Natural killer cell (primary cell): ENCODE measurements around the gene TPST2. TPM values are rescaled to one million over a fixed set of nuclear protein-coding genes. Genes with fewer than 3 reads are reported as not detected.

Experiments used
- ATAC-seq, 3 donors: fragments of 150-1000 bp in 2 of 3; fragments of 200-7000 bp in 1 of 3; cut with Tn5 transposase; 1 replicate in 1 of 3; 2 replicates in 2 of 3; pipeline ENCODE4 v1.10.0; 2021; ENCODE audit warnings: mild to moderate bottlenecking in 2 of 3, moderate library complexity in 2 of 3
- DNase-seq, 2 donors: peaks; one replicate each; pipeline versions ENCODE4 v3.0.0 to v3.0.0-alpha.2; 2013 to 2021; ENCODE audit warnings: mixed read lengths in 1 of 2
- H3K27ac ChIP-seq: one replicate; pipeline ENCODE4 v1.5.1; 2013; ENCODE audit warnings: mild to moderate bottlenecking, low read length
- H3K27me3 ChIP-seq: one replicate; pipeline ENCODE4 v1.6.1; 2013; ENCODE audit warnings: low read length; ENCODE audit not compliant: control insufficient read depth, insufficient read depth
- H3K36me3 ChIP-seq: one replicate; pipeline ENCODE4 v1.6.1; 2013; ENCODE audit warnings: low read length; ENCODE audit not compliant: control insufficient read depth, insufficient read depth
- H3K4me1 ChIP-seq: one replicate; pipeline ENCODE4 v1.6.1; 2013; ENCODE audit warnings: low read length; ENCODE audit not compliant: control insufficient read depth, insufficient read depth
- H3K4me3 ChIP-seq: one replicate; pipeline ENCODE4 v1.5.1; 2013; ENCODE audit warnings: low read length
- H3K9me3 ChIP-seq: one replicate; pipeline ENCODE4 v1.6.1; 2013; ENCODE audit warnings: low read length; ENCODE audit not compliant: control insufficient read depth, insufficient read depth
- H3K27ac Mint-ChIP-seq, 2 donors: one replicate each; pipeline ENCODE4 v1.8.0; 2022; ENCODE audit warnings: mild to moderate bottlenecking in 2 of 2, mixed read lengths in 2 of 2, moderate library complexity in 1 of 2
- H3K27me3 Mint-ChIP-seq, 2 donors: one replicate each; pipeline ENCODE4 v1.8.0; 2022; ENCODE audit warnings: low read depth in 2 of 2, mixed read lengths in 2 of 2
- H3K36me3 Mint-ChIP-seq: one replicate; pipeline ENCODE4 v1.8.0; 2022; ENCODE audit warnings: mixed read lengths
- H3K4me1 Mint-ChIP-seq, 2 donors: one replicate each; pipeline ENCODE4 v1.8.0; 2022; ENCODE audit warnings: mixed read lengths in 2 of 2
- H3K4me3 Mint-ChIP-seq: one replicate; pipeline ENCODE4 v1.8.0; 2022; ENCODE audit warnings: mild to moderate bottlenecking, moderate library complexity, mixed read lengths
- H3K9me3 Mint-ChIP-seq, 2 donors: one replicate each; pipeline ENCODE4 v1.8.0; 2022; ENCODE audit warnings: mixed read lengths in 2 of 2
- WGBS: methylation state at CpG from one replicate; pipeline ENCODE4 v1.1.7; 2013; ENCODE audit warnings: missing lambda C conversion rate; ENCODE audit not compliant: insufficient coverage; 5-methylcytosine and 5-hydroxymethylcytosine counted together
- intact Hi-C: fragments of 100-400 bp; cut with micrococcal nuclease; formaldehyde crosslinking; loops from one replicate; pipeline ENCODE4 v1.14.2; 2022
- total RNA-seq, 4 donors: library from RNA; stranded (reverse); fragments of 120-200 nt in 1 of 4; gene quantifications; one replicate each; pipeline versions ENCODE4 v1.2.3 to v1.2.4, GENCODE V29; 2013 to 2022
- TF ChIP-seq, protein P1 (sequence below): fragments of 200-600 bp; IDR thresholded peaks from one replicate; pipeline ENCODE4 v1.8.0; 2022; ENCODE audit warnings: antibody characterized with exemption

Gene TPST2
- total RNA-seq, 3 donors from 2014 or later (not counting 1 experiment from before 2014, with no cell fraction given) = 145 to 206 (median 155) TPM

- Histone ChIP-seq H3K9me3 (no peaks in the 10 kb centered on the region), H3K27ac (no peak overlapping the region), H3K36me3 (peaks cover 37% of the 10 kb centered on the region), H3K4me3 (no peak overlapping the region), H3K27me3 (no peaks in the 10 kb centered on the region), H3K4me1 (peaks cover 79% of the 10 kb centered on the region)
- WGBS = 85% methylated on average over 9 of the region's 9 CpGs
- ATAC-seq = no peak
- H3K9me3 Mint-ChIP-seq = no peaks in the 10 kb centered on the region
- H3K27me3 Mint-ChIP-seq = no peaks in the 10 kb centered on the region
- peak overlapping the region; percentile 6 for H3K4me3 Mint-ChIP-seq
- peaks cover 83 to 98% of the 10 kb centered on the region in 2 donors for H3K4me1 Mint-ChIP-seq
- TF ChIP-seq, protein P1, sequence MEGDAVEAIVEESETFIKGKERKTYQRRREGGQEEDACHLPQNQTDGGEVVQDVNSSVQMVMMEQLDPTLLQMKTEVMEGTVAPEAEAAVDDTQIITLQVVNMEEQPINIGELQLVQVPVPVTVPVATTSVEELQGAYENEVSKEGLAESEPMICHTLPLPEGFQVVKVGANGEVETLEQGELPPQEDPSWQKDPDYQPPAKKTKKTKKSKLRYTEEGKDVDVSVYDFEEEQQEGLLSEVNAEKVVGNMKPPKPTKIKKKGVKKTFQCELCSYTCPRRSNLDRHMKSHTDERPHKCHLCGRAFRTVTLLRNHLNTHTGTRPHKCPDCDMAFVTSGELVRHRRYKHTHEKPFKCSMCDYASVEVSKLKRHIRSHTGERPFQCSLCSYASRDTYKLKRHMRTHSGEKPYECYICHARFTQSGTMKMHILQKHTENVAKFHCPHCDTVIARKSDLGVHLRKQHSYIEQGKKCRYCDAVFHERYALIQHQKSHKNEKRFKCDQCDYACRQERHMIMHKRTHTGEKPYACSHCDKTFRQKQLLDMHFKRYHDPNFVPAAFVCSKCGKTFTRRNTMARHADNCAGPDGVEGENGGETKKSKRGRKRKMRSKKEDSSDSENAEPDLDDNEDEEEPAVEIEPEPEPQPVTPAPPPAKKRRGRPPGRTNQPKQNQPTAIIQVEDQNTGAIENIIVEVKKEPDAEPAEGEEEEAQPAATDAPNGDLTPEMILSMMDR = no peak
- DNase-seq = no peak
- no peaks in the 10 kb centered on the region for H3K36me3 Mint-ChIP-seq
- peak overlapping the region; percentile 81 to 87 for H3K27ac Mint-ChIP-seq
- intact Hi-C loops = no loop called here
These were observed 28.0 kb downstream of the TPST2 start for GRCh38 chr22:26561756-26562417.

DNA sequence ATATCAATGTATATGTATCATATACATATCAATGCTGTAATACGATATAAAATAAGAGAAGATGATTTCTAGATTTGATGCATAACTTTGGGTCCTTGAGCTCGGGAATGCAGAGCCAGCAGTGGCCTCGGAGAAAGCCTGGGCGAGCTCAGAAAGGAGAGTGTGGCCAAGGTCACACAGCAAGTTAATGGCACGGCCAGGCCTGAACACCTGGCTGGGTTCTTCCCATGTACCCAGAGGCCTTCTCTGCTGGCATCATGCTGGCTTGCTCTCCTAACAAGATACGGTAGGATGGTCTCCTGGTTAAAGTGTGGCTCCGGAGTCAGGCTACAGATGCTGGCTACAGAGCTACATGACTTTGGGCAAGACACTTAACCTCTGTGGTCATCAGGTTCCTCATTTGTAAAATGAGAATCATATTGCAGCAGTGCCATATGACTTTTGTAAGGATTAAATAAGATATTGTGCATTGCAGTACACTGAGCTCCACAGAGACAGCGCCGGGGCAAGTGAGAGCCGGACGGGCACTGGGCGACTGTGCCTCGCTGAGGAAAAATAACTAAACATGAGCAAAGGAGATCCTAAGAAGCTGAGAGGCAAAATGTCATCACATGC is 29.9 kb downstream of the TPST2 start:
- Mint-ChIP-seq H3K9me3 (no peaks in the 10 kb centered on the region), H3K36me3 (no peaks in the 10 kb centered on the region), H3K4me3 (peak overlapping the region; percentile 26), H3K4me1 (peaks cover 74 to 90% of the 10 kb centered on the region in 2 donors), H3K27ac (peak overlapping the region; percentile 81 to 87), H3K27me3 (no peaks in the 10 kb centered on the region)
- Histone ChIP-seq H3K27ac (no peak overlapping the region), H3K9me3 (no peaks in the 10 kb centered on the region), H3K4me1 (peaks cover 80% of the 10 kb centered on the region), H3K4me3 (no peak overlapping the region), H3K36me3 (peaks cover 34% of the 10 kb centered on the region), H3K27me3 (no peaks in the 10 kb centered on the region)
- TF ChIP-seq, protein P1 = no peak
- DNase-seq = no peak
- intact Hi-C loops = no loop called here
- 89% methylated on average over 13 of the region's 13 CpGs for WGBS
- no peak for ATAC-seq

DNA sequence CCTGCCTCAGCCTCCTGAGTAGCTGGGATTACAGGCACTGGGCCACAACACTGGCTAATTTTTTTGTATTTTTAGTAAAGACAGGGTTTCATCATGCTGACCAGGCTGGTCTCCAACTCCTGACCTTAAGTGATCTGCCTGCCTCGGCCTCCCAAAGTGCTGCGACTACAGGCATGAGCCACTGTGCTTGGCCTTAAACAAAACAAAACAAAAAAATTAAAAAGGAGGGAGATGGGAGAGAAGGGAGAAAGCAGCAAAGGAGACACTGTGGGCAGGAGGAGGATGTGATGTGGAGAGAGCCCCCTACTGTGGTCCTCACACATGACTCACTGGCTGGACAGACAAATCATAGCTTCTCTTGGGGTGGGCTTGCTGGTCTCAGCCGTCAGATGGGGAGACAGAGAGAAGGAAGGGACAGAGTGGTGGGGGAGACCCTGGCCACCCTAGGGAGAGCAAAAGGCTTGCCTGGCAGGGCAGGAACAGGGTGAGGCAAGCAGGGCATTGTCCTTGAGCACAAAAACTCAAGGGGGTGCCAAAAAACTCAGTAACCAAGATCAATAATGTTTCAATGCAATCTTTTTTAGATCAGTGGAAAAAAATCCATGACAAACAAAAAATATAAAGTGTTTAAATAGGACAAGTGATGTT is 31.6 kb downstream of the TPST2 start:
- H3K4me3 Mint-ChIP-seq = no peak overlapping the region
- ATAC-seq = no peak
- H3K27me3 ChIP-seq = no peaks in the 10 kb centered on the region
- peaks cover 68 to 83% of the 10 kb centered on the region in 2 donors for H3K4me1 Mint-ChIP-seq
- WGBS = 90% methylated on average over 3 of the region's 3 CpGs
- no peaks in the 10 kb centered on the region for H3K9me3 Mint-ChIP-seq
- peaks cover 20% of the 10 kb centered on the region for H3K36me3 ChIP-seq
- peak overlapping the region; percentile 81 to 87 for H3K27ac Mint-ChIP-seq
- H3K4me3 ChIP-seq = no peak overlapping the region
- no peaks in the 10 kb centered on the region for H3K9me3 ChIP-seq
- TF ChIP-seq, protein P1 = no peak
- H3K27ac ChIP-seq = no peak overlapping the region
- peaks cover 79% of the 10 kb centered on the region for H3K4me1 ChIP-seq
- no peaks in the 10 kb centered on the region for H3K36me3 Mint-ChIP-seq
- no peak for DNase-seq
- no peaks in the 10 kb centered on the region for H3K27me3 Mint-ChIP-seq
- intact Hi-C loops = no loop called here
